ENCODE measurements around the gene STX10.
"Not testable (repeated sequence)": the region's sequence is repeated elsewhere in the genome, so short reads cannot be mapped to it uniquely, and the experiment has no call there.

STX10 gene

GRCh38 chr19:13164343-13165161, 14.4 kb upstream of the STX10 start:
- no peak for DNase-seq (ENCODE audit: low read depth)

DNA sequence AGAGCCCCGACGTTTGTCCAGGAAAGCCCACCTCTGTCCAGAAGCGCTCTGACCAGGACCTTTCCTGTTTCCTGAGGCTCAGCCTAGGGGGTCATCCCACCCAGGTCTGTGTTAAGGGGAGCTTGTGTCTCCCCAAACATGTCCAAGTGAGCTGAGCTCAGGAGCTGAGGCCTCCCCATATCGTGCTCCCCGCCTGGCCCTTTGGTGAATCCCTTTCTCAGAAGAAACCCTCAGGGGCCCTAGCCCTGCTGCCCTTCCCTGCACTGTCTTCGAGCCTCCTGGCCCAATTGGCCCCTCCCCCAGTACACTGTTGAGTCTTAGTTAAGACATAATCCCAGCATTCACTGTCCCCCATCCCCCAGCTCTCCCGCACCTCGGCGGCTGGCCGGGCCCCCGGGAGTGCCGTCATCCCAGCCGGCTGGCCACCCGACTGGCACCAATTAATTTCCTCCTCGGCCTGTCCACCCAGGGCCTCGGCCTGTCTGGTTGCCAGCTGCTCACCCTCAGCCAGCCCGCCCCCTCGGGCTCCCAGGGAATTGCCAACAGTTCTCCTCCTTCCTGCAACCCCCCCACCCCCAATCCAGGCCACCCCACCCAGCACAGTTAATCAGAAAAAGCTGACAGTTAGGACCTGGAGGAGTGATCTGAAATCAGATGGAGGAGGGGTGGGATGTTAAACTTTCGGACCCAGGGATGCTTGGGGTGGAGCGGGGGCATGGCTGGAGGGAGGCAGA, 13.6 kb upstream of the STX10 start:
- no peak for DNase-seq (ENCODE audit: low read depth)

DNA sequence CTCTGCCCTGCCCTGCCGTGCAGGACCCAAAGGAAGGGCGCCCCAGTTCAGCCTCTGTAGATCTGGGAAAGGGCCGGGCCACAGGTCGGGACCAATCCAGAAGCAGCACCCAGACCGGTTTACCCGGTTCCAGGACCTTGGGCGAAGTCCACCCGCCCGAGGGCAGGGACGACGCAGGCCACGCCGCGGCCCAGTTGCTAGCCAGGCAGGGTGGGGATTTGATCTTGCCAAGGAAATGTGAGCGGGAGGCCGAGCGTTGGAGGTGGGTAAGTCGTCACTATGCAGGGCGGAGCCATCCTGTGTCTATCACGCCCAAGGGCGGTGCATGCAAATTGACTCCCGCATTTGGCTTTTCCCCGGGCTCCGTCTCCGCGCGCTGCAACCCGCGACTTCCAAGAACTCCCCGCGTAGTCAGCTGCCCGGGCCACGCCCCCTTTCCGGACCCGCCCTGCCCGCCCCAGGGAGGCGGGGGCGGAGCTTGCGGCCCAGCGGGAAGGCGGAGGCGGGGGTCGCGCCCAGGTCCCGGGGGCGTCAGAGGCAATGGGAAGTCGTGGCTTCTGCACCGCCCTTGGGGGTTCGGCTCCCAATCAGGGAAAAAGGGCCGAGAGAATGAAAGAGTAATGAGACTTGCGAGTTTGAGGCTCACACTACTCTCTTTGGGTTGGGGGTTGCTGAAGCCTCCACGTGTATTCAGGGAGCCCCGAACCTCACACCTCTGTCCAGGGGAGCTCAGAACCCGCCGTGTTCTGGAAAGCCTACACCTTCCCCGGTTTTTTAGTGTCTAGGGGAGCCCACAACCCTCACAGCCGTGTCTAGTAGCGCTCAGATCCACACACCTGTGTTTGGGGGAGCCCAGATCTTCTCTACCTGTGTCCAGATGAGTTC, 12.8 kb upstream of the STX10 start:
- peak; percentile 73 for DNase-seq (ENCODE audit: low read depth)

- DNase-seq (ENCODE audit: low read depth), result no peak
Observed at GRCh38 chr19:13160557-13160956, 10.4 kb upstream of the STX10 start.

DNA sequence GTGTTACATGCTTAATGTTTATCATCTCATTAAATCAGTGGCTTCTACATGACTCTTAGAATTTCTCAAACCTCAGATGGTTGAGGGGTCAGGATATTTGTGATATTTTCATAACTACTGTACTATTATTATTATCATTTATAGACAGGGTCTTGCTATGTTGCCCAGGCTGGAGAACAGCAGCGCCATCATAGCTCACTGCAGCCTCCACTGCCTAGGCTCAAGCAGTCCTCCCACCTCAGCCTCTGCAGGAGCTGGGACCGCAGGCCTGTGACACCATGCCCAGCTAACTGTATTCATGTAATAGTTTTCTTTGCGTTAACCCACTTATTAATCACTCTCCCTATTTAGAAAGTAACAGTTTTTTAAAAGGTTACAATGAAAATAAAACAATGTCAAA, 9.5 kb upstream of the STX10 start:
- no peak for DNase-seq (ENCODE audit: low read depth)

DNA sequence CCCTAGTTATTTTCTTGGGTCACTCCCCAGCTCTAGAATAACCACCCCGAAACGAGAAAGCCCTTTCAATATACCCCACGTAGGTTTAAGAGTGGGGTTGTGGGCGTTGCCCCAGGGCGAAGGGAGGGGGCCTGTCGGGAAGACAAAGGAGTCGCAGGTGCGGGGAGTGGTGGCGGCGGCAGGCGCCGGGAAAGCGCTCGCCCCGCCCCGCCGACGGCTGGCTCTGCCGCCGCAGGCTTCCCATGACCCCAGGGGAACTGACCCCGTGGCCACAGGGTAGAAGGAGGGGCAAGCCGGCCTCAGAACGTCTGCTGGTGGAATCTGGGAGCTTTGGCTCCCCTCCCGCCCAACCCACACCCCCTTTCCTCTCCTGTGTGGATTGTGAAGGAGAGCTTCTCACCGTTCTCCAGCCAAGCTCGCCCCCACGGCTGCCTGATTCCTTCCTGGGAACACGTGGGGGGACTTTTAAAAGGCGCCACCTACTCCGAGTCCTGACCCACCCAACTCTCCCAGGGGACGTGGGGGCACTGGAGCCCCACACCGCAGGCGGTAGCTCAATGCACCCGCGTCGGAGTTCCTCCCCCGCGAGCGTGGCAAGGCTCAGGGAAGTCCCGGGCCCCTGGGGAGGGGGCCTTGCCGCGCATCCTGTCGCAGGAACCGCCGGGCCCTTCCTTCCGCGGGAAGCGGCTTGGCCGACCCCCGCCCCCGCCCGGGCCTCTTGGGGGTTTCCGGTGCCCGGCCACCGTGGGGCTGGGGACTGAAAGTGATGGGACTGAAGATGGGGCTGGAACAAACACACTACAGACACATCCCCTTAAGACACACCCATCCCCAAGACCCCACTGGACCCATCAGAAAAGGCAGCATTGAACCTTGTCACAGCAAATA, 5.5 kb upstream of the STX10 start:
- DNase-seq (ENCODE audit: low read depth), result peak; percentile 67

DNA sequence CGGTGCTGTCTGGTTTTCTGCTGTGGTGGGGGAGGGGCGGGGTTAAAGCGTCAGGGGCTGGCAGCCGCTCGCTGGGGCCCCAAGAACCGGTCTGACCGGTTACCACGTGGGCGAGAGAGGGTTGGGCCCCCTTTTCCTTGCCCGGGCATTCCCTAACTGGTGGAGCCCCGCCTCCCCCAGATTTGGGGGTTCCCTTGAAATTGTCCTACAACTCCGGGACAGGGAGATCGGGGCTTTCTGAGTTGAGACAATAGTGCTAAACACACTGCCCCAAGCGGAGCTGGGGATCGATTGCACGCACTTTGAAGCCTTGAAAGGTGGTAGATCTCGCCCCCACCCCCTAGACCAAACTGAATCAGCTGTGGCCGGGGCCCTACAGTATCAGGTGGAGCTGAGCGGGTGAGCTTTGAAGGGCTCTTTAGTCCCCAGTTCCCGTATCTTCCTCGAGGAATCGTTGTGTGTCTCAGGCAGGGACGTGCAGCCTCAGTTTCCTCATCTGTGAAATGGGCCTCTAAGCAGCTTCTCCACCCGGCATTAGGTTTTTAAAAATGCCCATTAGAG, 4.8 kb upstream of the STX10 start:
- peak; percentile 68 for DNase-seq (ENCODE audit: low read depth)

GRCh38 chr19:13154241-13154778, 4.1 kb upstream of the STX10 start:
- peak; percentile 45 for DNase-seq (ENCODE audit: low read depth)

GRCh38 chr19:13153569-13154240, 3.5 kb upstream of the STX10 start:
- DNase-seq (ENCODE audit: low read depth), result peak; percentile 13

GRCh38 chr19:13152974-13153568, 2.9 kb upstream of the STX10 start:
- peak; percentile 92 for DNase-seq (ENCODE audit: low read depth)

- no peak for DNase-seq (ENCODE audit: low read depth)
Observed at GRCh38 chr19:13152356-13152973, 2.3 kb upstream of the STX10 start.

DNA sequence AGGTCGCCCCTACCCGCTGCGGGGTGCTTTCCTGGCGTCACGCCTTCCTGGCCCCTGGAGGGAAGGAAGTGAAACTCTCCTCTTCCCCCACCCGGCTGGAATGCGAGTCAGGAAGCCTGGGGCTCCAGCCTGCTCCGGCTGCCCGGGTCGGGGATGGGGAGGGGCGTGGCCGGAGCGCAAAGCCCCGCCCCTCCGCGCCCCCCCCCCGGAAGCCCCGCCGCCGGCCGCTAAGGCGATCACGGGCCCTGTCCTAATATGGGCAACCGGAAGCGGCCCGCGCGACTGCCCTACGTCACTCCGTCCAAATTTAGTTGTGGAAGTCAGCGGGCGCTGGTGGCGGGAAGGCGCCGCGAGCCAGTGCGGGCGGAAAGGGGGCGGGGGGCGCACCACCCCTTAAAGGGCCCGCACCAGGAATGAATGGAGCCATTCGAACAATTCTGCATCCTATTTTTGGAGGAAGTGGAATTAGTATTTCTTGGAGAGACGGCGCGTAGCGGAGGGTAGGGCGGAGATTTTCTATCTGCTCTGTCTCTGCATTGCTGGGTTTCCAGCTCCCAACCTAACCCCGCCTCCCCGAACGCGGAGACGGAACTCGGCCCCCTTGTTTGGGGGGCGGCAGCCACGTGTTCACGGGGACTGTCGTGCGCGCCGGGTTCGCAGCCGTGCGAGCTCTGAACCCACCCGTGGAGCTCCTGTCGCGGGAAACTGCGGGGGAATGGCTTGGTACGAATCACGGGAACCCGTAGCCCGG, 1.6 kb upstream of the STX10 start:
- DNase-seq (ENCODE audit: low read depth), result peak; percentile 92

DNA sequence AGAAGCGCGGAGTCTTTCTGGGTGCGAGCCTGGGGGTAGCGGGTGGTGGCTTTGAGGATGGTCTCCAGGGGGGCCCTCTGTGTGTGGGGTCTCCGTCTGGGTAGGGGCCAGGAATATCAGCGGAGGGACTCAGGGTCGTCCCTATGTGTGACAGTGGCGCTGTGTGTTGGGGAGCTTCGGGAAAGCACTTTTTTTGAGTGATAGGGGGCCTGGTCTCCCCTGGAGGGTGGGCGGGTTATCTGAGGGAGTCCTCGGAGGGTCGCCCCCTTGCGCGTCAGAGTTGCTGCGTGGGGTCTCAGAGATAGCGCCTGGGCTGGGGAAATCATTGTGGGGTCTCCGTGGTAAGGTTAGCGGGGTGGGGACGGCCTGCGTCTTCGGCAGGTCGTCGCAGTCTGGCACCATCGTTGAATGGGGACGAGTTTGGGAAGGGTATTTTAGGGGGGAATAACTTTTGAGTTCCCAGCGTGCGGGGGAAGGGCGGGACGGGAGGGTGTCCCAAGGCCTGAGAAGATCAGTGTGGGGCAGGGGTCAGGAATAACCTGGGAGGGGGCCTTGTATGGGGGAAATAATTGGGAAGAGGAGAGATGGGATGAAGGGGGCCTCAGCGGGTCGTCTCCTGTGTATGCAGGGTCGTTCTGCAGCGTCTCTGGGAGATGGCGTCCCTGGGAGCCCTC, 893 bp upstream of the STX10 start:
- peak; percentile 24 for DNase-seq (ENCODE audit: low read depth)

GRCh38 chr19:13149628-13150186, 468 bp downstream of the STX10 start:
- peak; percentile 27 for DNase-seq (ENCODE audit: low read depth)

- not testable (repeated sequence) for DNase-seq (ENCODE audit: low read depth)
Observed at GRCh38 chr19:13149173-13149627, 975 bp downstream of the STX10 start.

DNA sequence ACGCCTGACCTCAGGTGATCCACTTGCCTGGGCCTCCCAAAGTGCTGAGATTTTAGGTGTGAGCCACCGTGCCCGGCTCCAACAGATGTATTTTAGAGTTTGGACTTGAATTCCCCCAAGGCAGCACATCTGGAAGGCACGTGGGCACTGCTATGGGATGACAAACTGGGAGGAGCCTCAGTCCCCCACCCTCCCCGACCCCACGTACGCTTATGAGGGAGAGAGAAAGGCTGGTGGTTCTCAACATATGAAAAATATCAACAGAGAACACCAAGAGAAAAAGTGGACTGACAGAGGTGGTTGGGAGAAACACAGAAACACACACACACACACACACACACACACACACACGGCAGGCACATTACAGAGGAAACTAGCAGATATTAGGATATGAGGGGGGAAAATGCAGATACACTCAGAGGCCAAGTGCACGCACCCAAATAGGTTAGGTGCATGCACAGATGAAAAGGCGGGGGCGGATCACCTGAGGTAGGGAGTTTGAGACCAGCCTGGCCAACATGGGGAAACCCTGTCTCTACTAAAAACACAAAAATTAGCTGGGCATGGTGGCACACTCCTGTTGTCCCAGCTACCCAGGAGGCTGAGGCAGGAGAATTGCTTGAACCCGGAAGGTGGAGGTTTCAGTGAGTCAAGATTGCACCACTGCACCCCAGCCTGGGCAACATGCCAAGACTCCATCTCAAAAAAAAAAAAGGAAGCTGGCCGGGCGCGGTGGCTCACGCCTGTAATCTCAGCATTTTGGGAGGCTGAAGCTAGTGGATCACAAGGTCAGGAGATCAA, 3.2 kb downstream of the STX10 start:
- no peak for DNase-seq (ENCODE audit: low read depth)
